Kidney (tissue), 14 donors: ENCODE results near the gene PTPRH. TPM values are rescaled to one million over a fixed set of nuclear protein-coding genes. Genes with fewer than 3 reads are reported as not detected.
"Not testable (repeated sequence)": the region's sequence is repeated elsewhere in the genome, so short reads cannot be mapped to it uniquely, and the experiment has no call there.

Experiments
- DNase-seq, 5 donors: peaks; one replicate each; pipeline ENCODE4 v3.0.0-alpha.2; 2013 to 2020
- FAIRE-seq: peaks from 2 replicates; lab custom pipeline; 2012; peaks lifted over from hg19 to GRCh38; lab: Jason Lieb, UNC
- H3K27ac ChIP-seq, 2 donors: one replicate each; pipeline ENCODE4 v1.7.0; 2013; ENCODE audit warnings: low read depth in 2 of 2, low read length in 2 of 2, inconsistent platforms in 1 of 2
- H3K27me3 ChIP-seq: one replicate; pipeline ENCODE4 v1.7.1; 2013; ENCODE audit warnings: low read length, inconsistent platforms; ENCODE audit not compliant: control insufficient read depth, insufficient read depth
- H3K36me3 ChIP-seq, 3 donors: one replicate each; pipeline versions ENCODE4 v1.7.0 to v1.7.1; 2013; ENCODE audit warnings: low read length in 3 of 3, control low read depth in 1 of 3, inconsistent platforms in 1 of 3; ENCODE audit not compliant: insufficient read depth in 3 of 3, control insufficient read depth in 2 of 3
- H3K4me1 ChIP-seq, 3 donors: one replicate each; pipeline versions ENCODE4 v1.7.0 to v1.7.1; 2013; ENCODE audit warnings: low read length in 3 of 3, inconsistent platforms in 1 of 3, low read depth in 1 of 3; ENCODE audit not compliant: control insufficient read depth in 2 of 3, insufficient read depth in 2 of 3
- H3K4me3 ChIP-seq, 3 donors: one replicate each; pipeline versions ENCODE4 v1.7.0 to v1.8.1; 2013; ENCODE audit warnings: low read length in 3 of 3, control low read depth in 1 of 3, inconsistent platforms in 1 of 3
- H3K9ac ChIP-seq, 3 donors: one replicate each; pipeline versions ENCODE4 v1.7.0 to v1.7.1; 2013; ENCODE audit warnings: low read length in 3 of 3, control low read depth in 1 of 3, inconsistent platforms in 1 of 3
- H3K9me3 ChIP-seq, 3 donors: one replicate each; pipeline versions ENCODE4 v1.7.0 to v1.7.1; 2013; ENCODE audit warnings: low read length in 3 of 3, control low read depth in 1 of 3, inconsistent platforms in 1 of 3; ENCODE audit not compliant: control insufficient read depth in 2 of 3, insufficient read depth in 1 of 3
- intact Hi-C: fragments of 100-400 bp; cut with DNase I; formaldehyde crosslinking; loops from one replicate; pipeline ENCODE4 v1.11.1; 2022
- polyA plus RNA-seq: library from polyadenylated mRNA; stranded (reverse); fragments of 350-450 nt; fragmentation: Illumina TruSeq; extraction: RNeasy Lipid Tissue Mini Kit (QIAGEN cat#74804); gene quantifications from one replicate; pipeline ENCODE4 v1.2.3, GENCODE V29; 2014; ENCODE audit warnings: low read depth, low replicate concordance; ENCODE audit not compliant: insufficient read depth
- total RNA-seq: library from RNA; stranded (reverse); fragmentation: NEBNext Ultra II Directional; extraction: Animal tissue kit (Norgen Biotek cat#: 25700); gene quantifications from one replicate; pipeline ENCODE4 v1.2.1, GENCODE V29; 2021
- TF ChIP-seq, protein P1 (sequence below): IDR thresholded peaks from 3 replicates; pipeline ENCODE4 v1.5.1; 2012; ENCODE audit warnings: mild to moderate bottlenecking, moderate library complexity, borderline replicate concordance; ENCODE audit not compliant: insufficient read depth; ENCODE audit errors: extremely low read depth
- donor health status: control.
- donor health status: control.
- donor health status: control.
- donor health status: control.
- donor health status: control.
- donor health status: DM: yes; HTN: yes; CAD: no.
- donor health status: Normal renal cell carcinoma (clear cell type).

The PTPRH gene
- total and polyA plus RNA-seq, 2 donors from 2014 or later, result 2.8 TPM; not detected in 1

DNA sequence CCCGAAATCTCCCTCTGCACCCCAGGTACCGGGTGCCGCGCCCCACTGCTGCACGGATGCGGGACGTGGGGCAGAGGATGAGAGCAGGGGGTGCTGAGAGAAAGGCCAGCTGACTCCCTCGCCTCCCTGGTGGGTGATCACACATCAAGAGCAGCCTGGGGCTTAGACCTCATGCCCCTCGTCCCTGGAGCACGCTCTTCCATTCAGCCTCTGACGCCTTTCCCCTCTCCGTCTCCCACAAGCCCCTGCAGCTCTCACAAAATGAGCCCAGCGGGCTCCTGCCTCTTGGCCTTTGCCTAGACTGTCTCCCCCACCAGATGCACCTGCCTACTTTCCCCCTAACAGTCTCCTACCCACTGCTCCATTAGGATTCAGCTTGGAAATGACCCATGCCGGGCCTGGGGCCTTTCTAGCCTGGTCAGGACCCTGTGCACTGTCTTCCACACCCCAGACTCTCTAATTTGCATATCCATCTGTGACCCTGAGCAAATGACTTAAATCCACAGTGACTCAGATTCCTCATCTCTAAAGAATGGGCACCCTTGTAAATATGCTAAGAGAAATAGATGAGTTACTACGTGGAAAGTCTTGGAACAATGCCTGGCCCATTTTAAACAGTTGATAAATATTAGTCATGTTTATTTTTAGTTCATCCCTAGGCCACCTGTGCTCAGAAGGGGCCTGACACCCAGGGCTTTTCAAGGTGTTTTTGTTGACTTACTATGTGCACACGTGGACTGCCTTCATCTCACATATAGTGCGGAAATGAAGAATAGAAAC lies 582 bp upstream of the PTPRH start:
- no peaks in the 10 kb centered on the region for H3K4me1 ChIP-seq
- peaks cover 0 to 4% (median 2%) of the 10 kb centered on the region in 3 donors for H3K9me3 ChIP-seq
- TF ChIP-seq, protein P1, sequence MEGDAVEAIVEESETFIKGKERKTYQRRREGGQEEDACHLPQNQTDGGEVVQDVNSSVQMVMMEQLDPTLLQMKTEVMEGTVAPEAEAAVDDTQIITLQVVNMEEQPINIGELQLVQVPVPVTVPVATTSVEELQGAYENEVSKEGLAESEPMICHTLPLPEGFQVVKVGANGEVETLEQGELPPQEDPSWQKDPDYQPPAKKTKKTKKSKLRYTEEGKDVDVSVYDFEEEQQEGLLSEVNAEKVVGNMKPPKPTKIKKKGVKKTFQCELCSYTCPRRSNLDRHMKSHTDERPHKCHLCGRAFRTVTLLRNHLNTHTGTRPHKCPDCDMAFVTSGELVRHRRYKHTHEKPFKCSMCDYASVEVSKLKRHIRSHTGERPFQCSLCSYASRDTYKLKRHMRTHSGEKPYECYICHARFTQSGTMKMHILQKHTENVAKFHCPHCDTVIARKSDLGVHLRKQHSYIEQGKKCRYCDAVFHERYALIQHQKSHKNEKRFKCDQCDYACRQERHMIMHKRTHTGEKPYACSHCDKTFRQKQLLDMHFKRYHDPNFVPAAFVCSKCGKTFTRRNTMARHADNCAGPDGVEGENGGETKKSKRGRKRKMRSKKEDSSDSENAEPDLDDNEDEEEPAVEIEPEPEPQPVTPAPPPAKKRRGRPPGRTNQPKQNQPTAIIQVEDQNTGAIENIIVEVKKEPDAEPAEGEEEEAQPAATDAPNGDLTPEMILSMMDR, result no peak
- intact Hi-C loops, result no loop called here
- no peaks in the 10 kb centered on the region for H3K27me3 ChIP-seq
- DNase-seq (peak in 1 of 5 donors; percentile 47), FAIRE-seq (no peak)
- H3K36me3 ChIP-seq, result no peaks in the 10 kb centered on the region
- no peak overlapping the region for H3K4me3 ChIP-seq
- no peak overlapping the region for H3K27ac ChIP-seq
- no peak overlapping the region for H3K9ac ChIP-seq

DNA sequence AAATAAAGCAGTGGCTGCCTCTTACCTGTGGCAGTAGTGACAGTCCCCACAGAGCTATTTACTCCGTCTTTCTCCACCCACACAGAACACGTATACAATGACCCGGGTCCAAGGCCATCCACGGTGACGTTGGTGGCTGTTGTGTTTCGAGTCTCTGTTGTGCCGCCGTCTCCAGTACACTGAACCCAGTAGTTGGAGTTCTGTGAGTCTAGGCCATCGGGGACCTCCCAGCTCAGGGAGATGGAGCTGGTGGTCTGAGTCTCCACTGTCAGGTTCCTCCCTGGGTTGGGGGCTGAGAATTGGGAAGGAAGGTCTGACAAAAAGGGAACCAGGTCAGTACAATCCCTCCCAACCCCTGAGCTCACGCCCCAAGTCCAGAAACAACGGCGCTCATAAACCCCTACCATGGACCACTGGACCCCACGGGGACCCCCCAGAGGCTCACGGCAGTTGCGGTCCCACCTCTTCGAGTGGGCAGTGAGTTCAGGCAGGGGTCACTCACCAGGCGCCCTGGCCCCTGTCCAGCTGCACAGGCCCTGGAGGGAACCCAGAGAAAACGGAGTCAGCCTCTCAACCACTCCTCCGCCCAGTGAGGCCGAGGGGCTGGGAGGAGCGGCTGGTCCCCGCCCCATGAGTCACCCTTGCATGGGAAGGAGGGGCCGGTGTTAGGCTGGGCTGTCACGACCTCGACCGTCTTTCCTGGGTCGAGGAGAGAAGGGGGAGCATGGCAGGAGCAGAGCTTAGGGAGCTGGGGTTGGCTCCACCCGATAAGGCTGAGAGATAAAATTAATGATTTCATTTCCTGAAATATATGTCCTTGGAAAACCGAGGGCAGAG lies 2.4 kb downstream of the PTPRH start:
- FAIRE-seq, result no peak
- no peak overlapping the region for H3K27ac ChIP-seq
- H3K4me3 ChIP-seq, result no peak overlapping the region
- intact Hi-C loops, result no loop called here
- TF ChIP-seq, protein P1, result no peak
- H3K9me3 ChIP-seq, result no peaks in the 10 kb centered on the region
- H3K36me3 ChIP-seq, result no peaks in the 10 kb centered on the region
- no peaks in the 10 kb centered on the region for H3K4me1 ChIP-seq
- DNase-seq, result peak; percentile 50 to 96 (median 72)
- H3K9ac ChIP-seq, result no peak overlapping the region
- no peaks in the 10 kb centered on the region for H3K27me3 ChIP-seq

DNA sequence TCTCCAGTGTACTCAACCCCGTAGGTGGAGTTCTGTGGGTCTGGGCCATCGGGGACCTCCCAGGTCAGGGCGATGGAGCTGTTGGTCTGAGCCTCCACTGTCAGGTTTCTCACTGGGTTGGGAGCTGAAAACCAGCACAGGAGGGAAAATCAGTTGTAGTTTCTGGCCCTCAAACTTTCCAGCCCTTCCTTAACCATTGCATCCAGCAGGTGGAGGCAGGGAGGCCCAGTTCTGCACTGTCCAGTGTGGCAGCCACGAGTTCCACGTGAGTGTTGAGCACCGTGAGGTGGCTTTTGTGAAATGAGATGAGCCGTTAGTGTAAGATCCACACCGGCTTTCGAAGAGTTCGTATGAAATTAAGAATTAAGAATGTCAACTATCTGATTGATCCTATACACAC lies 7.1 kb downstream of the PTPRH start:
- H3K27me3 ChIP-seq, intact Hi-C loops, FAIRE-seq: not testable (repeated sequence)

DNA sequence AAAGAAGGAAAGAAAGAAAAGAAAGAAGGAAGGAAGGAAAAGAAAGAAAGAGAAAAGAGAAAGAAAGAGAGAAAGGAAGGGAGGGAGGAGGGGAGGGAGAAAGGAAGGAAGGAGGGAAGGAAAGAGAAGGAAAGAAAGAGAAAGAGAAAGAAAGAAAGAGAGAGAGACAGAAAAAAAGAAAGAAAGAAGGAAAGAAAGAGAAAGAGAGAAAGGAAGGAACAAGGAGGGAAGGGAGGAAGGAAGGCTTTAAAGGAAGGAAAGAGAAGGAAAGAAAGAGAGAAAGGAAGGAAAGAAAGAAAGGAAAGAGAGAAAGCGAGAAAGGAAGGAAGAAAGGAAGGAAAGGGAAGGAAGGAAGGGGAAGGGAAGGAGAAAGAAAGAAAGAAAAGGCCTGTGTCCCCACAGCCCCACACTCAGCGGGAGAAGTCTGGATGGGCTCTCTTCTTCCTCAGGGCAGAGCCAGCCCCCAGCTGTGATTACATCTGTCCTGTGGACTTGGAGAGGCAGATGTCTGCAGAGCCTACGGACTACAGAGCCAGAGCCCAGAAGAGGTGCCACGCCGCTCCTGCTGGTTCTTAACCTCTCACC lies 9.6 kb downstream of the PTPRH start:
- H3K4me1 ChIP-seq, result no peaks in the 10 kb centered on the region
- H3K9me3 ChIP-seq, result no peaks in the 10 kb centered on the region
- no peak overlapping the region for H3K27ac ChIP-seq
- H3K27me3 ChIP-seq, result no peaks in the 10 kb centered on the region
- TF ChIP-seq, protein P1, result no peak
- no peak for FAIRE-seq
- intact Hi-C loops, result no loop called here
- DNase-seq, result no peak
- no peaks in the 10 kb centered on the region for H3K36me3 ChIP-seq
- H3K9ac ChIP-seq, result no peak overlapping the region
- H3K4me3 ChIP-seq, result no peak overlapping the region

More for the DNA sequence above, 7.1 kb downstream of the PTPRH start:
- H3K36me3 ChIP-seq, H3K27ac ChIP-seq, DNase-seq, H3K9ac ChIP-seq, H3K4me3 ChIP-seq, H3K4me1 ChIP-seq, H3K9me3 ChIP-seq: not testable (repeated sequence)
